B cell (primary cell): ENCODE measurements around the gene ABCG1. TPM values are rescaled to one million over a fixed set of nuclear protein-coding genes. Genes with fewer than 3 reads are reported as not detected.

Experiments
- ATAC-seq: fragments of 200-7000 bp; cut with Tn5 transposase; one replicate; pipeline ENCODE4 v1.10.0; 2021; ENCODE audit warnings: low read depth, mild to moderate bottlenecking, moderate number of reproducible peaks, moderate library complexity
- CTCF ChIA-PET: fragments of 350-600 bp; sonication (Branson Sonifier 250); formaldehyde crosslinking; loops from one replicate; lab custom pipeline; 2021; ENCODE audit warnings: antibody characterized with exemption, inconsistent platforms; lab: Charles Lee
- POLR2A ChIA-PET: fragments of 350-600 bp; sonication (Branson Sonifier 250); formaldehyde crosslinking; loops from one replicate; lab custom pipeline; 2021; ENCODE audit warnings: antibody characterized with exemption; lab: Charles Lee
- DNase-seq: peaks from one replicate; pipeline ENCODE4 v3.0.0; 2013
- H2AFZ ChIP-seq: 2 replicates; pipeline ENCODE4 v1.6.1; 2012; ENCODE audit warnings: mild to moderate bottlenecking, low read depth, low read length; ENCODE audit not compliant: insufficient read depth, poor library complexity, severe bottlenecking
- H3K27ac ChIP-seq, 2 donors: 1 replicate in 1 of 2; 2 replicates in 1 of 2; pipeline ENCODE4 v1.5.1; 2012 to 2013; ENCODE audit warnings: low read length in 2 of 2, mild to moderate bottlenecking in 2 of 2, moderate library complexity in 1 of 2
- H3K27me3 ChIP-seq, 4 experiments: fragments of 200-600 bp in 1 of 4; sonication (generic) in 1 of 4; replicated peaks in 1 of 4; 1 replicate in 2 of 4; 2 replicates in 2 of 4; pipeline versions ENCODE4 v1.6.1 to v1.7.0; 2013 to 2016; ENCODE audit warnings: low read length in 3 of 4, mild to moderate bottlenecking in 2 of 4, mixed read lengths in 1 of 4, moderate library complexity in 1 of 4; ENCODE audit not compliant: insufficient read depth in 4 of 4, control insufficient read depth in 3 of 4; ENCODE audit errors: control extremely low read depth in 1 of 4
- H3K36me3 ChIP-seq, 2 experiments: replicated peaks in 1 of 2; 1 replicate in 1 of 2; 2 replicates in 1 of 2; pipeline versions ENCODE4 v1.6.1 to v1.7.1; 2013; ENCODE audit warnings: low read length in 1 of 2; ENCODE audit not compliant: insufficient read depth in 2 of 2, control insufficient read depth in 1 of 2; ENCODE audit errors: control extremely low read depth in 1 of 2, extremely low read depth in 1 of 2
- H3K4me1 ChIP-seq, 2 donors: fragments of 200-600 bp in 1 of 2; sonication (generic) in 1 of 2; 1 replicate in 1 of 2; 2 replicates in 1 of 2; pipeline versions ENCODE4 v1.5.1 to v1.6.1; 2013 to 2017; ENCODE audit warnings: low read length in 2 of 2; ENCODE audit not compliant: control insufficient read depth in 2 of 2, insufficient read depth in 2 of 2
- H3K4me2 ChIP-seq: replicated peaks from 2 replicates; pipeline ENCODE3; 2012; ENCODE audit warnings: mild to moderate bottlenecking, low read depth, low read length; ENCODE audit not compliant: poor library complexity, severe bottlenecking
- H3K4me3 ChIP-seq, 5 experiments: fragments of 200-600 bp in 1 of 5; sonication (generic) in 1 of 5; 1 replicate in 3 of 5; 2 replicates in 2 of 5; pipeline versions ENCODE4 v1.5.1 to v1.7.0; 2011 to 2016; ENCODE audit warnings: low read length in 4 of 5, mild to moderate bottlenecking in 4 of 5, low read depth in 2 of 5, control low read depth in 1 of 5, moderate library complexity in 1 of 5; ENCODE audit not compliant: insufficient read depth in 1 of 5; ENCODE audit errors: control extremely low read depth in 1 of 5, extremely low read depth in 1 of 5
- H3K79me2 ChIP-seq: fragments of 200-600 bp; sonication (generic); one replicate; pipeline ENCODE4 v1.6.0; 2016; ENCODE audit warnings: low read length; ENCODE audit not compliant: control insufficient read depth, insufficient read depth
- H3K9ac ChIP-seq: fragments of 200-600 bp; sonication (generic); 2 replicates; pipeline ENCODE4 v1.6.1; 2017; ENCODE audit warnings: mild to moderate bottlenecking, low read length, moderate library complexity
- H3K9me3 ChIP-seq, 3 donors: one replicate each; pipeline versions ENCODE4 v1.6.1 to v1.7.1; 2013; ENCODE audit warnings: low read length in 2 of 3; ENCODE audit not compliant: control insufficient read depth in 2 of 3, insufficient read depth in 1 of 3; ENCODE audit errors: control extremely low read depth in 1 of 3
- H4K20me1 ChIP-seq: 2 replicates; pipeline ENCODE4 v1.6.0; 2012; ENCODE audit warnings: mild to moderate bottlenecking, low read length; ENCODE audit not compliant: insufficient read depth, control insufficient read depth, poor library complexity, severe bottlenecking
- H3K27ac Mint-ChIP-seq: one replicate; pipeline ENCODE4 v1.8.0; 2021; ENCODE audit warnings: mixed read lengths
- H3K27me3 Mint-ChIP-seq: one replicate; pipeline ENCODE4 v1.8.0; 2021; ENCODE audit warnings: mixed read lengths
- H3K4me1 Mint-ChIP-seq: one replicate; pipeline ENCODE4 v1.8.0; 2021; ENCODE audit warnings: mixed read lengths
- H3K4me3 Mint-ChIP-seq: one replicate; pipeline ENCODE4 v1.8.0; 2021; ENCODE audit warnings: mixed read lengths
- H3K9me3 Mint-ChIP-seq: one replicate; pipeline ENCODE4 v1.8.0; 2022; ENCODE audit warnings: mixed read lengths; ENCODE audit not compliant: insufficient read depth
- EZH2 ChIP-seq: IDR thresholded peaks from 2 replicates; pipeline ENCODE4 v1.6.1; 2012; ENCODE audit warnings: borderline replicate concordance, low read depth, mild to moderate bottlenecking, moderate library complexity, low read length; ENCODE audit not compliant: insufficient read depth, poor library complexity, severe bottlenecking
- WGBS: methylation state at CpG from one replicate; pipeline ENCODE4 v1.1.5; 2013; ENCODE audit warnings: missing lambda C conversion rate; ENCODE audit not compliant: insufficient coverage; 5-methylcytosine and 5-hydroxymethylcytosine counted together
- intact Hi-C: fragments of 100-400 bp; cut with micrococcal nuclease; formaldehyde crosslinking; loops from one replicate; pipeline ENCODE4 v1.10.0; 2022
- polyA plus RNA-seq: library from polyadenylated mRNA; depleted of rRNA; stranded (reverse); fragments of >200 nt; gene quantifications from 2 replicates; pipeline ENCODE4 v1.2.3, GENCODE V29; 2012
- total RNA-seq, 2 donors: library from RNA; stranded (reverse); fragments of 120-200 nt in 1 of 2; gene quantifications; 1 replicate in 1 of 2; 2 replicates in 1 of 2; pipeline versions ENCODE4 v1.2.3 to v1.2.4, GENCODE V29; 2013 to 2022
- TF ChIP-seq, protein P1 (sequence below): fragments of 200-600 bp; IDR thresholded peaks from one replicate; pipeline ENCODE4 v1.8.0; 2022; ENCODE audit warnings: antibody characterized with exemption, mild to moderate bottlenecking

Gene ABCG1
- total and polyA plus RNA-seq, 2 donors (not counting 1 experiment from before 2014, with no cell fraction given): 8.7 to 27.5 TPM

DNA sequence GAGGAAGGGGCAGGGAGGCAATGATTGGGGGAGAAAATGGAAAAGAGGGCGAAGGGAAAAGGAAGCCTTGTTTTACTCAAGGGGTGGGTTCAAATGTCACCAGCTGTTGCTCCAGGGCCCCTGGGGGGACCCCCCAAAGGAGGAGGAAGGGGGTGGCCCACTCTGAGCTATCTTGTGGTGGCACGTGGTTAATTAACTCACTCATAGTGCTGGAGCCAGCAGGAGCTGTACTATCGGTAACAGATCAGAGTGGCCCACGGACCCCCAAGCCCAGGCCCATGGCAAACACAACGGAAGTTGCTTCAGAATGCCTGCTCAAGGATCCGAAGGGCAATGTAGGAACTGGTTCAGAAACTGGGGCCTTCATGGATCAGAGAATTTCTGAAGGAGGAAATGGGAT, 124.6 kb downstream of the ABCG1 start:
- Mint-ChIP-seq H3K4me1 (no peaks in the 10 kb centered on the region), H3K27me3 (no peaks in the 10 kb centered on the region), H3K27ac (no peak overlapping the region), H3K4me3 (no peak overlapping the region), H3K9me3 (no peaks in the 10 kb centered on the region)
- ChIA-PET CTCF (no interaction called here), POLR2A (no interaction called here)
- H3K4me2 ChIP-seq: no peak overlapping the region
- H2AFZ ChIP-seq: no peak overlapping the region
- intact Hi-C loops: no loop called here
- peaks cover 0 to 3% (median 1%) of the 10 kb centered on the region in 4 experiments for H3K27me3 ChIP-seq
- H3K9ac ChIP-seq: no peak overlapping the region
- no peak for TF ChIP-seq EZH2
- TF ChIP-seq, protein P1, sequence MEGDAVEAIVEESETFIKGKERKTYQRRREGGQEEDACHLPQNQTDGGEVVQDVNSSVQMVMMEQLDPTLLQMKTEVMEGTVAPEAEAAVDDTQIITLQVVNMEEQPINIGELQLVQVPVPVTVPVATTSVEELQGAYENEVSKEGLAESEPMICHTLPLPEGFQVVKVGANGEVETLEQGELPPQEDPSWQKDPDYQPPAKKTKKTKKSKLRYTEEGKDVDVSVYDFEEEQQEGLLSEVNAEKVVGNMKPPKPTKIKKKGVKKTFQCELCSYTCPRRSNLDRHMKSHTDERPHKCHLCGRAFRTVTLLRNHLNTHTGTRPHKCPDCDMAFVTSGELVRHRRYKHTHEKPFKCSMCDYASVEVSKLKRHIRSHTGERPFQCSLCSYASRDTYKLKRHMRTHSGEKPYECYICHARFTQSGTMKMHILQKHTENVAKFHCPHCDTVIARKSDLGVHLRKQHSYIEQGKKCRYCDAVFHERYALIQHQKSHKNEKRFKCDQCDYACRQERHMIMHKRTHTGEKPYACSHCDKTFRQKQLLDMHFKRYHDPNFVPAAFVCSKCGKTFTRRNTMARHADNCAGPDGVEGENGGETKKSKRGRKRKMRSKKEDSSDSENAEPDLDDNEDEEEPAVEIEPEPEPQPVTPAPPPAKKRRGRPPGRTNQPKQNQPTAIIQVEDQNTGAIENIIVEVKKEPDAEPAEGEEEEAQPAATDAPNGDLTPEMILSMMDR: no peak
- H3K27ac ChIP-seq: no peak overlapping the region
- H3K4me1 ChIP-seq: no peaks in the 10 kb centered on the region
- H3K9me3 ChIP-seq: no peaks in the 10 kb centered on the region
- DNase-seq: no peak
- H3K79me2 ChIP-seq: no peaks in the 10 kb centered on the region
- ATAC-seq: no peak
- H3K36me3 ChIP-seq: no peaks in the 10 kb centered on the region
- H4K20me1 ChIP-seq: no peaks in the 10 kb centered on the region
- H3K4me3 ChIP-seq: no peak overlapping the region
- 81% methylated on average over 6 of the region's 6 CpGs for WGBS

DNA sequence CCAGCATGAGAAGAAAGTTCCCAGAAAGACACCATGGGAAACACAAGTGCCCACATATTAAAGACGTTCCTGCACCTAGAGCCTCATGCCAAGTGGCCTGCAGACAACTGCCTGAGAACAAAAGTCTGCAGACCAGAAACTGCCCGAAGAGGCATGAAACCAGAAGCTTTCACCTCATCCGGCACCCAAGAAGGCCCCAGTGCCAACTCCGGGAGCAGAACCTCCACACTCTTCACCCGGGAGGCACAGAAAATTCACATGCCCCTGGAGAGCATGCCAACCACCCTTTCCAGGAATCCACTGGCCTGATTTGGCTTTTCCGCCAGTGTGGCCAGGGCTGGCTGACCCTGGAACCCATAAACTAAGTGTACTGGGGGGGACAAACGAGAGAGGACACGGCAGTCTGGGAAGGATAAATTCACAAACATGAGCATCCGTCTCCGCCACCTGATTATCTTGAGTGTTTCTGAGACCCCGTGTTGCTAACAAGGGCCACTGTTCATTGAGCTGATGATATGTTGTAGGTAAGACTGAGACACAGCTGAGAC, 125.1 kb downstream of the ABCG1 start:
- Mint-ChIP-seq H3K27ac (no peak overlapping the region), H3K27me3 (no peaks in the 10 kb centered on the region), H3K4me3 (no peak overlapping the region), H3K4me1 (no peaks in the 10 kb centered on the region), H3K9me3 (no peaks in the 10 kb centered on the region)
- no peak overlapping the region for H3K4me2 ChIP-seq
- TF ChIP-seq EZH2: no peak
- TF ChIP-seq, protein P1: no peak
- H3K79me2 ChIP-seq: no peaks in the 10 kb centered on the region
- H3K9me3 ChIP-seq: no peaks in the 10 kb centered on the region
- no peak overlapping the region for H2AFZ ChIP-seq
- H3K27me3 ChIP-seq: peaks cover 0 to 7% (median 1%) of the 10 kb centered on the region in 4 experiments
- no peak for ATAC-seq
- intact Hi-C loops: no loop called here
- no peak overlapping the region for H3K27ac ChIP-seq
- ChIA-PET POLR2A (no interaction called here), CTCF (no interaction called here)
- no peaks in the 10 kb centered on the region for H3K36me3 ChIP-seq
- no peak overlapping the region for H3K9ac ChIP-seq
- WGBS: 86% methylated on average over 10 of the region's 11 CpGs
- H3K4me3 ChIP-seq: no peak overlapping the region
- no peak for DNase-seq
- no peaks in the 10 kb centered on the region for H3K4me1 ChIP-seq
- H4K20me1 ChIP-seq: no peaks in the 10 kb centered on the region
